GM19452 (cell line): ENCODE results near the gene RTCA.
A peak's percentile ranks its signal among the peaks of the same experiment; 100 is the strongest.
"Not testable (repeated sequence)": the region's sequence is repeated elsewhere in the genome, so short reads cannot be mapped to it uniquely, and the experiment has no call there.

ENCODE experiments used
- ATAC-seq: cut with Tn5 transposase; IDR thresholded peaks from one replicate; pipeline ENCODE4 v1.9.1; 2021; ENCODE audit not compliant: unreplicated experiment

Gene RTCA

DNA sequence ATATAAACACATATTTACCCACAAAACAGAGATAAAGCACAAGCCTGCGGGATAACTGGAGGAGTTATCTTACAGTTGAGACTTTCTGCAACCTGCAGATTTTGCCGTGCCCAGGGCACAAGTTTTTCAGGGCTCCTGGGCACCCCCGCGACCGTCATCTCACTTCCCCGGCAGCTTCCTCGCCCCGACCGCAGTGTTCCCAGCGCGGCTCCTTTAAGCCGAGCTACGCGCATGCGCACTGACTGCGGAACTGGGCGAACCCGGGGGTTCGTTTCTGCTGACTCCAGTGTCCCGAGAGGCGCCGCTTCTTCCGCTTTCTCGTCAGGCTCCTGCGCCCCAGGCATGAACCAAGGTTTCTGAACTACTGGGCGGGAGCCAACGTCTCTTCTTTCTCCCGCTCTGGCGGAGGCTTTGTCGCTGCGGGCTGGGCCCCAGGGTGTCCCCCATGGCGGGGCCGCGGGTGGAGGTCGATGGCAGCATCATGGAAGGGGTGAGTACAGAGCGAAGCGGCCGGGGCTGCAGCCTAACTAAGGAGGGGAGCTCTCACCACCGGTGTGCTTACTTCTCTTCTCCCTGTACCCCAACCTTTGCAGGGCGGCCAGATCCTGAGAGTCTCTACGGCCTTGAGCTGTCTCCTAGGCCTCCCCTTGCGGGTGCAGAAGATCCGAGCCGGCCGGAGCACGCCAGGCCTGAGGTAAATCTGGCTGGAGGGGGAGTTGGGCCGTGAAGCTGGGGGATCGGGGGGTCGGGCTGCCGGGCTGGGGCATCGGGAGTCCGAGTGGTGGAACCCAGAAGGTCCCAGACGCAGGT is at the start of gene RTCA:
RTCA (plus strand) TSS at position 286 of the 810 bp plus-strand sequence; CDS start at position 446, 160 bp downstream.
- ATAC-seq = peak; percentile 96

DNA sequence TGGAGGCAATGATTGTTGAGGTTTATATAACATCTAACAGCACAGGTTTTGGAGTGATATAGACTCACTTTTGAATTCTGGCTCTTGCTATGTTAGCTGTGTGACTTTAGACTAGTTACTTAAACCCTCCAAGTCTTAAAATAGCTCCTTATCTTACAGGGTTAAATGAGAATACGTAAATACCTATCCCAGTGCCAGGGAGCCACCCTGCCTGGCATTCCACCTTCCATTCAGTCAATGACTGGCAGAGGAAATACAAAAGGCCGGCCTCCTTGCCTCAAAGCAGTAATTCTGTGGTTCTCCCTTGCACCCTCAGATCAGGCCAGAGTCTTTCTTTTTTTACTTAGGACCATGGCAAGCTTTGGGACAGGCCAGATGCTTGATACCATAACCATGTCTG is 48.2 kb upstream of the RTCA start:
- ATAC-seq = no peak

- ATAC-seq = no peak
Measured at GRCh38 chr1:100219457-100219856, 46.6 kb upstream of the RTCA start.

- no peak for ATAC-seq
Measured at GRCh38 chr1:100219883-100220282, 46.1 kb upstream of the RTCA start.

DNA sequence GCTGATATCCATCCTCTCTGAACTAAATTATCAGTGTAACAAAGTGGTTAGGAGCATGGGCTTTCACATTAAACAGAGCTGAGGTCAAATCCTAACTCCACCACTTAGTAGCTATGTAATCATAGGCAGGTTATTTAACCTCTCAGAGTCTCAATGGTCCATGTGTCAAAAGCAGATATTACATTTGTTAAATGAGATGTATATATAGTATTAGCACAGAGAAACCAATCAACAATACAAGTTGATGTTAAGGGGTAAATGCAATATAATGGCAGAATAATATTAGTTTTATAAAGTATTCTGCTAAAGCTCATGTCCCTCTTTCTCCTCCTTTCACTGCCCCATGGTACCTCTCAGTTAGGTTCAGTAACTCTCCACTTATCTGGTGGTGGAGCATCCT is 43.6 kb upstream of the RTCA start:
- no peak for ATAC-seq

DNA sequence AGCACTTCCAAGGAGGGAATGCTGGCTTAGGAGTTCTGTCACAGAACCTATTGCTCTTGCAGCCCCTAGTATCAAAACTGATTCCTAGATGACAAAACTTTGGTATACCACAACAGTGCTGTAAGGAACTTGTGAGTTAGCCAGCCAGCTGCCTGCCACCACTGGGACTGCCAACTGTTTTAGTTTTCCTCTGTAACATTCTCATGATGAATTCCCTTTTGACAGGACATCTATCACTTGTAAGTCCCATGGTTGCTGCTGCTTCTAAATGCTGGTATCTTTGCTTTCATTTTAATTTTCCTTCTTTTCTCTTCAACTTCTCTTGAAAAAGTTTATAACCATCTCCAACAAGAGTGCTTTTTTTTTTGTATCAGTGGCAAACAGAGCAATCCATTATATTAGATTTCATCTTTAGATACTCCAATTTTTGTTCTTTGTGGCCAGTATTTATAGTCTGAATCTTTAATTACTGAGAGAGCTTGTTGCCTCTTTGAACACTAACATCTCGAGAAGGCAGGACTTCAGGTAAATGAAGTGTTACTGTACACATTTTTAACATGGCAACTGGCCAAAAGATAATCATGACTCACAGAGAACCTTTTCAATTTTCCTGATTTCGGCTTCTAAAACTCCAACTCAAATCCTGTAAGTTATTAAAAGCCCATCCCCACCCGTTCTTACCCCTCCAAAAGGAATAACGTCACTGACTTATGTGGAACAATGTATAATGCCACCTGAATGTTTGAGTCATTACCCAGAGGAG is 36.2 kb upstream of the RTCA start:
- ATAC-seq = no peak

DNA sequence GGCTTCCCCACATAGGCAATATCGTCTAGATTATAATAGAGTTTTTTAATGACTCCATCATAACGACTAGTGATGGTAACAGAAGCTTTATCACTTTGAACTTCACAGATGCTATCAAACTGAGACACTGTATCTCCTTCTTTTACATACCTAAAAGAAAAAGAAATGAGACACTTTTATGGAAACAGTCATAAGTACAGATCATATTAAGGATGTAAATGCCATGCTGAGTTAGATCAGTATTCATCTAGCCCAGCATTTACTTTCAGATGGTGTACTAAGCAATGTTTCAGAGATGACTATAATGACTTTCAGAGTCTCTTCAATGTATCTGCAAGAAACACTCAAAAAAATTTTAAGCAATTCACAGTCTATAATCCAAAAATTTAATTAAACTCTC is 35.3 kb upstream of the RTCA start:
- no peak for ATAC-seq

DNA sequence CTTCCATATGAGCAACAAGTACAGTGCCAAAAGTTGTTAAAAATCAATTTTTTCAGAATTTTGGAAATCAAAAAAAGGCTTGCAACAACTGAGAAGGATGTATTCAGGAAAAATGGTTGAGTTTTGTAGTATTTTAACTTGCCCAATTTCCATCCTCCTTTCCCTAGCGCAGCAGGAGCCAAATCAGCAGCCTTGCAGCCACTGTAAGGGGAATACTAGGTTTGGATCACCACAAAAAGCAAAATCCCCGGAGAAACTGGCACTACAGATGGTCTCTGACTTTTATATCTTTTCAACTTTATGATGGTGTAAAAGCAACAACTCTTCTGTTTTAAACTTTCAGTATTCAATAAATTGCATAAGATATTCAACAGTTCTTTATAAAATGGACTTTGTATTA is 34.3 kb upstream of the RTCA start:
- ATAC-seq = no peak

DNA sequence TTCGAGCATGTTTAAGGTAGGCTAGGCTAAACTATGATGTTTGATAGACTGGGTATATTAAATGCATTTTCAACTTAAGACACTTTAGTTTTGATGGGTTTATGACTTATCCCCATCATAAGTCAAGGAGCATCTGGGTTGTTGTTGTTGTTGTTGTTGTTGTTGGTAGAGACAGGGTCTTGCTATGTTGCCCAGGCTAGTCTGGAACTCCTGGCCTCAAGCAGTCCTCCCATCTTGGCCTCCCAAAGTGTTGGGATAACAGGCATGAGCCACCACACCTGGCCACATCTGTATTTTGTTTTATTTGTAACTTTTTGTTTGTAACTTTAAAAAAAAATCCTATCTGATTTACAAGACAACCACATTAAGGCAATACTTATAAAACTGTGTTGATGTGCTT is 33.9 kb upstream of the RTCA start:
- ATAC-seq = no peak

DNA sequence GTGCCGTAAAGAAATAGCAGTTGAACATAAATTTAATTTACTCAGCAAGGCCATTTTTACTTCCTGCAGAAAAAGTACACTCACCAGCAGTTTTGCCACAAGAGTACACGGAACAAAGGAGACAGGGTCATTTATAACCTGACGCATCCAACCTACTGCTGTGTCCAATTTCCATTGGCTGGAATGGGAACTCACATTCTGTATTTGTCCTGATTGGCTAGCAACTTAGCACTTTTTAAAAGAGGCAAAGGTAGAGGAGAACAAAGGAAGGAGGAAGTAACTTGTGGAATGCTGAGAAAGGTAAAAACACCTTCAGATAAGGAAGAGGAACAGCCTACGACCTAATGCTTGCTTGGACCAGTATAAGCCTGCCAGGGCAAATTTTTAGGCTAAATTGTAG is 32.5 kb upstream of the RTCA start:
- ATAC-seq = not testable (repeated sequence)

DNA sequence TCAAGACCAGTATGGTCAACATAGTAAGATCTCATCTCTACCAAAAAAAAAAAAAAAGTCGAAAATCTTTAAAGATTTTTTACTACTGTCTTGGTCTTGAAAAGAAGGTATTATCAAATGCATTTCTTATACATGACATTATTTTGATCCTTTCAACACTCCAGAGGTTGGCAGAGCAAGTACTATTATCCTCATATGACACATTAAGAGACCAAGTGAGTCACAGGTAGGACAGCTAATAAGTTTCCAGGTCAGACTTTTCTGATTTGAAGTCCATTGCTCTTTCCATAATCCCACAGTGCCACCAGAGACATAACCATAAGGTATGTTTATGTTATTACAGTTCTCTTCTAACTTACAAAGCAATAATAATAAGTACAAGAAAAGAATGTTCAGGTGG is 31.6 kb upstream of the RTCA start:
- ATAC-seq = no peak

DNA sequence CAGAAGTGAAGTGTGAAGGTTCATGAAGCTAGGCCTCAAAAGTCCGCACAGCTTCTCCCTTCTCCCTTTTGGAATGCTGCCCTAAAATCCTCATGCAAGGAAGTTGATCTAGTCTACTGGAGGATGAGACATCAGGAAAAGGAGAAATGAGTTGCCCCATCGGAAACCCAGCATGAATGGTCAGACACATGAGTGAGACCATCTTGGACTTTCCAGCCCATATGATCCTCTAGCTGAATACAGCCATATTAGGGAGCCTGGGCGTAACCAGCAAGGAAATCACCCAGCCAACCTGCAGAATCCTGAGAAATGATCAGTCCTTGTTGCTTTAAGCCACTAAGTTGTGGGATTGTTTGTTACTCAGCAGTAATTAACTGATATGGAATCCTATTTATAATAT is 28.9 kb upstream of the RTCA start:
- ATAC-seq = no peak

DNA sequence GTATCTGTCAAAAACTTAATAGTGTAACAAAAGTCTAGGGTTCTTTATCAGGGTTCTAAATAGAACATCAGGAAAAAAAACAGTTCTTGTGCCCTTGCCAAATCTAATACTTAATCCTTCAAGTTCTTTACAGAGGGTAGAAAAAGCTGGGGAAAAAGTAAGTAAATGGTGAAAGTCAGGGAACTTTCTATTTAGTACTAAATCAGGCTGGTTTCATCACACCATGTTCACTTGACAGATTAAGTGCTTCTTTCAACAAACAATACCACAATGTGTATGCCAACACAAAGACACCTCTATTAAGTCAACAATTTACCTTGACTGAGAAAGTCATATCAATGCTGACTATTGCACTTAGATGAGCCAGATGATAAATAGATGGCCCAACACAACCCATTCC is 26.1 kb upstream of the RTCA start:
- ATAC-seq = no peak

GRCh38 chr1:100240631-100241030 is 25.4 kb upstream of the RTCA start:
- ATAC-seq = no peak

GRCh38 chr1:100246738-100247137 is 19.3 kb upstream of the RTCA start:
- ATAC-seq = no peak

GRCh38 chr1:100249155-100249536 is 16.9 kb upstream of the RTCA start:
- no peak for ATAC-seq

DNA sequence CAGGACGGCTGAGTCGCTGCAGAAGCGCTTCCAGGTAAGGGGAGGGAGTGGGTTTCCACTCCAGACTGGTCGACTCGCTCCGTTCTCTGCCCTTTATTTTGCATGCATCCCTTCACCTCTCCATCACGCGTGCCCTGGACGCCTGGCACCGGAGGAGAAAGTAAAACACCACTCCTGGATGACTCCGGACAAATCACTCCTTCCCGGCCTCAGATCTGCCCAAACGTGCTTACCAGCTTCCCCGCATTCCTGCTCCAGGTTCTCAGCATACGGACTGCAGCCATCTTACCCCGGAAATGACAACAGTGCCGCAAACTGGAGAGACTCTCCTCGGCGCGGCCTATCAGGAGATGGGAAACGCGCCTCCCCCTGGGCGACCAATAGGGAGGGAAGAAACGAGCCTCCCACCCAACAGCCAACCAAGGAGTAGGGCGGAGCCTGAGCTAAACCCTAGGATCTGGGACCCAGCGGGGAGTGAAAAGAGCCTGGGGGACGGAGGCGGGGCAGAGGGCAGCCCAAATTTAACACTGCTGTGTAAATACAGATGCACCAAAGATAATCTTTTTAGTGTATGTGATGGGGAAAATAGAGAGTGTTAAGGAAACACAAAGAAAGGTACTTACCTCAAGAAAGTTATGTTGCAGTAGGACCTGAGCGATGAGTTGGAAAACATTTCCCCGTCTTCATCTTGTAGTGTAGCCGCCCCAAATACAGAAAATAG is 16.3 kb upstream of the RTCA start, which contains the start of gene DBT:
DBT (minus strand) TSS at position 298 of the 721 bp plus-strand sequence; CDS start at position 284, 14 bp downstream.
- peak; percentile 100 for ATAC-seq

DNA sequence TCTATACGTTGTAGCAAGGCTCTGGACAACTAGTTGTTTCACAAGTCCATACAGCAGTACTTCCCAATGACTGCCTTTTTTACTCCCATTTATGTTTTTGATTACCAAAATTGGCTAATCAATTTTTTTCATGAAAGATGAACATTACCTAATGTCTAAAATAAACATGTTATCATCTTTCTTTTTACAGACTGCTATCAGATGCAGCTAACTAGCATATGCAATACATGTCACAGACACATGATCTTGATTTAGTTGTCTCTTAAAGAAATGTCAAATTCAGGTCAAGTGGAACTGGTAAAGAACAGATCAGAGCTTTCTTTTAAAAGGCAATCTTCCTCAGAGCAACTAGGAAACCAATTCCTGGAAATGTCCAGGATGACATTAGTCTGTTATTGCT is 15.8 kb upstream of the RTCA start:
- ATAC-seq = no peak

DNA sequence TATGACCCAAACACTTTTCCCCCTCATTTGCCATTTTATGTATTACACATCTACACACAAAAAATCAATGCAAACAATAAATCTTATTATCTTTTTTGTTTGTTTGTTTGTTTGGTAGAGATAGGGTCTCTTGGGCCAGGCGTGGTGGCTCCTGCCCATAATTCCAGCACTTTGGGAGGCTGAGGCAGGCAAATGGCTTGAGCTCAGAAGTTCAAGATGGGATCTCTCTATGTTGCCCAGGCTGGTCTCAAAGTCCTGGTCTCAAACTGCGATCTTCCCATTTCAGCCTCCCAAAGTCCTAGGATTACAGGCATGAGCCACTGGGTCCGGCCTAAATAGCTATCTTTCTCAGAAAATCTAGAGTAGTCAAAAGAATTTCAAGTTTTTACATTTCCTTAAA is 15.2 kb upstream of the RTCA start:
- no peak for ATAC-seq

DNA sequence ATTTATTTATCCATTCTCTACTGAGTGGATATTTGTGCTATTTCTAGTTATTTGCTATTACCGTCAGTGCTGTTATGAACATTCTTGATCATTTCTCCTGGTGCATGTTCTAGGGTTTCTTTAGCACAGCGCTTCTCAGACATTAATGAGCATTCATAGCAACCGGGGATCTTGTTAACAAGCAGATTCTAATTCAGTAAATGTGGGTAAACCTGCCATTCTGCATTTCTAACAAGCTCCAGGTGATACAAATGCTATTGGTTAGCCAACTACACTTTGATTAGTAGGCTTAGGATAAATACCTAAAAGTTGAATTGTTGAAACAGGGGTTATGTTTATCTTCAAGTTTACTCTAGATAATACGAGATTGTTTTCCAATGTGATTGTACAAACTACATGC is 13.1 kb upstream of the RTCA start:
- ATAC-seq = no peak

DNA sequence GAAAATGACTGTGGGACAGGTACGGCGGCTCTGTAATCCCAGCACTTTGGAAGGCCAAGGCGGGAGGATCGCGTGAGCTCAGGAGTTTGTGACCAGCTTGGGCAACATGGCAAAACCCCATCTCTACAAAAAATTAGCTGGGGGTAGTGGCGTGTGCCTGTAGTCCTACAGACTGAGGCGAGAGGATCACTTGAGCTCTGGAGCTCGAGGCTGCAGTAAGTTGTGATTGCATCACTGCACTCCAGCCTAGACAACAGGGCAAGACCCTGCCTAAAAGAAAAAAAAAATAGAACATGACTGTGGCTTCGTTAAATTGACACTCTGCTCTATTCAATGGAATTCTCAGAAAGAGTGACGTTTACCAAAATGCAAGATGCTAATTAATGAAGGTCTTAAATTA is 12.5 kb upstream of the RTCA start:
- no peak for ATAC-seq

DNA sequence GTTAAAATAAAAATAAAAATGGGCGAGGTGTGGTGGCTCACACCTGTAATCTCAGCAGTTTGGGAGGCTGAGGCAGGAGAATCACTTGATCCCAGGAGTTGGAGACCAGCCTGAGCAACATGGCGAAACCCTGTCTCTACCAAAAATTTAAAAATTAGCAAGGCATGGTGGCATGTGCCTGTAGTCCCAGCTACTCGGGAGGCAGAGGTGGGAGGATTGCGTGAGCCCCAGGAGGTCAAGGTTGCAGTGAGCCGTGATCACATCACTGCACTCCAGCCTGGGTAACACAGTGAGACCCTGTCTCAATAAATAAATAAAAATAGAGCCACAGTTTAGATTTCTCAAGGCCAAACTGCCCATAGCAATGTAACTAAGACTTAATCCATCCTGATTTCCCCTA is 9.7 kb upstream of the RTCA start:
- not testable (repeated sequence) for ATAC-seq
